Posterior cingulate gyrus (tissue), 11 donors: ENCODE results near the gene RRP9.
"Not testable (repeated sequence)": the region's sequence is repeated elsewhere in the genome, so short reads cannot be mapped to it uniquely, and the experiment has no call there.

Experiments used
- DNase-seq, 10 donors: peaks; one replicate each; pipeline versions ENCODE4 v3.0.0 to v3.0.0-alpha.2; 2020 to 2021; ENCODE audit warnings: mixed read lengths in 3 of 10
- intact Hi-C: fragments of 100-400 bp; cut with DNase I; formaldehyde crosslinking; loops from one replicate; pipeline ENCODE4 v1.15.1; 2023

RRP9 gene

GRCh38 chr3:51928438-51928837, 13.3 kb downstream of the RRP9 start:
- peak in 1 of 10 donors; percentile 62 for DNase-seq
- intact Hi-C loops, result no loop called here

GRCh38 chr3:51927061-51927977, 14.4 kb downstream of the RRP9 start:
- peak in 2 of 10 donors; percentile 29 to 56 for DNase-seq
- intact Hi-C loops, result no loop called here

GRCh38 chr3:51921081-51921578, 20.6 kb downstream of the RRP9 start:
- DNase-seq, result peak in 1 of 10 donors; percentile 14
- intact Hi-C loops, result no loop called here

GRCh38 chr3:51916418-51916817, 25.3 kb downstream of the RRP9 start:
- intact Hi-C loops, result no loop called here
- no peak for DNase-seq

GRCh38 chr3:51908026-51908425, 33.7 kb downstream of the RRP9 start:
- DNase-seq, result peak in 1 of 10 donors; percentile 3
- intact Hi-C loops, result no loop called here

- intact Hi-C loops, result no loop called here
- DNase-seq, result no peak
These were observed 37.5 kb downstream of the RRP9 start for GRCh38 chr3:51904034-51904823.

GRCh38 chr3:51902361-51902760, 39.3 kb downstream of the RRP9 start:
- DNase-seq, intact Hi-C loops: not testable (repeated sequence)

- DNase-seq, intact Hi-C loops: not testable (repeated sequence)
These were observed 41.7 kb downstream of the RRP9 start for GRCh38 chr3:51900043-51900442.

- intact Hi-C loops, result no loop called here
- no peak for DNase-seq
These were observed 44.3 kb downstream of the RRP9 start for GRCh38 chr3:51897391-51897790.

GRCh38 chr3:51896607-51897305, 44.9 kb downstream of the RRP9 start:
- intact Hi-C loops, result no loop called here

GRCh38 chr3:51894939-51895338, 46.8 kb downstream of the RRP9 start:
- DNase-seq, result no peak
- intact Hi-C loops, result no loop called here

More at GRCh38 chr3:51896607-51897305, 44.9 kb downstream of the RRP9 start:
- no peak for DNase-seq

- intact Hi-C loops, result no loop called here
- no peak for DNase-seq
These were observed 47.3 kb downstream of the RRP9 start for GRCh38 chr3:51894391-51894790.

GRCh38 chr3:51891242-51892039, 50.3 kb downstream of the RRP9 start:
- intact Hi-C loops, result no loop called here
- DNase-seq, result no peak

GRCh38 chr3:51888463-51889105, 53.1 kb downstream of the RRP9 start:
- intact Hi-C loops, result no loop called here
- no peak for DNase-seq

GRCh38 chr3:51887620-51888019, 54.1 kb downstream of the RRP9 start:
- no peak for DNase-seq

GRCh38 chr3:51886447-51886846, 55.3 kb downstream of the RRP9 start:
- DNase-seq, result no peak
- intact Hi-C loops, result no loop called here

More at GRCh38 chr3:51887620-51888019, 54.1 kb downstream of the RRP9 start:
- intact Hi-C loops, result no loop called here
